HG03196 (cell line): ENCODE measurements around the gene ADORA2A.
"Not testable (repeated sequence)": the region's sequence is repeated elsewhere in the genome, so short reads cannot be mapped to it uniquely, and the experiment has no call there.

Source experiments
- ATAC-seq: cut with Tn5 transposase; IDR thresholded peaks from one replicate; pipeline ENCODE4 v1.9.1; 2021; ENCODE audit not compliant: unreplicated experiment

Gene ADORA2A

DNA sequence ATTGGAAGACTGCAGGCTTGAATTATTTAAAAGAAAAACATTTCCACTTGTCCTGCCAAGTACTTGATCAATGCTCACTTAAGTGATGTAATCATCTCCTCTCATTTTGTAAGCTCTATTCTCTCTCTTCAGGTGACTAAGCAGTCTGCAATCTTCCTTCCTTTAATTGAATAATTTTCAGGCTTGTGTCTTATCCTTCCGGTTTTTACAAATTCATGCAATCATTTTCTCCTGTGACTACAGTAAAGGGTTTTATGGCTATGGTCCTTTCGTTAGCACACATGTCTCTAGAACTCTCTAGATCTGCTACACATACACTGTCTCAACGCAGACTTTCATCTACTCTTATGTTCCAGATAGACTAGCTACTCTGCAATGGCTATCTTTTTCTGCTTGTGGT lies 55.2 kb downstream of the ADORA2A start:
- no peak for ATAC-seq

DNA sequence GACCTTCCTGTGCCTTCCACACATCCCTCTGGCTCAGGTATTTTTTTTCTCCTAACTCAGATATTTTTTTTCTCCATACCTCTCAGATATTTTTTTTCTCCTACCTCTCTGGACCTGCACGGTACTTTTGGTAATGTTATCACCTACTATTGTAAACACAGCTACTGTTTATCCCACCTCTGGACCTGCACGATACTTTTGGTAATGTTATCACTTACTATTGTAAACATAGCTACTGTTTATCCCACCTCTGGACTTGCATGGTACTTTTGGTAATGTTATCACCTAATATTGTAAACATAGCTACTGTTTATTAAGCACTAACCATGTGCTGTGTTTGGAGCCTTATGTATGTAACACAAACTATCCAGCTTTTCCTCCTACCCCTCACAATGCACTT lies 55.6 kb downstream of the ADORA2A start:
- ATAC-seq, result no peak

DNA sequence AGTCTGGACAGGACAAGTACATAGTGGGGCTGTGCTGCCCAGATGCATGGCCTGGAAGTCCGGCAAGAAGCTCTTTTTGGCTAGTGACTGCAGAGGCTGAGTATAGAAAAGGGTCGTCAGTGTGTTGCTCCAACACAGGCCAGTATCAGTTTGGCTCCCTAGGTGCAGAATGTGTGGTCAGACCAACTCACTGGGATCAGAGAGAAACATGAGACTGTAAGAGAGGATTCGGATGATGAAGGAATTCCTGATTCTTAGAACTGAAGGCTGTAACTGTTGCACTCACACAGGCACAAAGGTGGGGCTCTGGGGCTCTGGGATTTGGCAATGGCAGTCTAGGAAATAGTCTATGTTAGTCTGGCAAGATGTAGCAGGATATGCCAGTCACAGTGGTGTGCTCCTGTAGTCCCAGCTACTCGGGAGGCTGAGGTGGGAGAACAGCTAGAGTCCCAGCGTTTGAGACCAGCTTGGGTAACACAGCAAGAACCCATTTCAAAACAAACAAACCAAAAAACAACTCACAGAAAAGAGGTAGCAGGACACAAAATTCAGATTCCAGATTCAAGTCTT lies 56.7 kb downstream of the ADORA2A start:
- ATAC-seq, result no peak

- ATAC-seq, result no peak
These were observed 57.8 kb downstream of the ADORA2A start for GRCh38 chr22:24485170-24485569.

DNA sequence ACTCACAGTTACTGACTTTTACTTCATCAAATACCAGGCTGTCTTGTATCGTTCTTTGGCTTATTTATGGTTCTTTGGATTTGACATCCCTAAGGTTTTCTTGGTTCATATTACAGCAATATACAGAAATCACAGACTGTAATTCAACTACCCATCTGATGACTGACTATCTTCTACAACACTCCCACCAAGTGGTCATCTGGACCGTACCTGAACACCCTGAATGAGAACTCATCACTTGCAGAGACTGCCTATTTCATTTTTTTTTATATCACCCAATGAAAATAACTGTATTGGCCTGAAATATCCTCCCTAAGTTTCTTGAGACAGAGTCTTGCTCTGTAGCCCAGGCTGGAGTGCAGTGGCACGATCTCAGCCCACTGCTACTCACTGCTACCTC lies 58.2 kb downstream of the ADORA2A start:
- ATAC-seq, result no peak

DNA sequence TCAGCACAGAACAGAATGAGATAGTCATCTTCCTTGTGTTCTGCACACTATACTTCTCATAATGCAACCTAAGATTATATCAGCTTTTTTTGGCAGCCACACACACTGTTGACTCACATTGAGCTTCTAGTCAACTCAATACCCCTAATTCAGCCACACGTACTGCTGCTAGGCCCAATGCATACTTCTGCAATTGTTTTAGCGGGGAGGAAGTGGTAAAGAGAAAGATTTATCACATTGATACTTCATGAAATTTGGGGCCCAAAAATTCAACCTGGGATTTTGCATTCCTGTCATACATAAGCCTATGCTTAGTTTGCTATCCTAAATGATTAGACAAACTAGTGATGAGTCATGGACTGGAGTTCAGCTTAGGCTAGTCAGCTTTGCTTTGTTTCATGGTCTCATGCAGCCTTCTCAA lies 59.1 kb downstream of the ADORA2A start:
- ATAC-seq, result no peak

- no peak for ATAC-seq
These were observed 61.6 kb downstream of the ADORA2A start for GRCh38 chr22:24489011-24489410.

- not testable (repeated sequence) for ATAC-seq
These were observed 62.0 kb downstream of the ADORA2A start for GRCh38 chr22:24489434-24489833.
